COLO668 (cell line): Measurements from ENCODE around the gene CDO1.

Experiments
- DNase-seq: peaks from one replicate; lab custom pipeline; 2025; ENCODE audit not compliant: unreplicated experiment; lab: John Stamatoyannopoulos, UW

CDO1 gene

GRCh38 chr5:115816226-115817081, at the start of gene CDO1:
Gene CDO1 (minus strand): TSS chr5:115816659. CDS start chr5:115816397, 262 bp downstream.
- no peak for DNase-seq

DNA sequence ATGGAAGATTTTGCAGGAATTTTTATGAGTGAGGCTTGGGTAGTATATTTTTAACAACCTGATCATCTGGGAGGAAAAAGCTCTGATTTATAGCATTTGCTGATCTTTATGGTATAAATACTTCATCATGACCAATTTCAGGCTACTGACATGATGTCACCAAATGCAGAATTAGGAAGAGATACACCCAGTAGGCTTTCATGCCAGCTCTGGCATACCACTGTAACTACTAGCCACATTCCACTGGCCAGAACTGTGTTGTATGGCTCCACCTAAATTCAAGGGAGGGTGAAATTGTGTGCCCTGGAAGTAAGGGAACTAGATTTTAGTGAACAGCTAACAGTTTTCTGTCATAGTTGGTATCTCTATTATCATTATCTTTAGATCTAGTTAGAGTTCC, 42.9 kb upstream of the CDO1 start:
- no peak for DNase-seq

DNA sequence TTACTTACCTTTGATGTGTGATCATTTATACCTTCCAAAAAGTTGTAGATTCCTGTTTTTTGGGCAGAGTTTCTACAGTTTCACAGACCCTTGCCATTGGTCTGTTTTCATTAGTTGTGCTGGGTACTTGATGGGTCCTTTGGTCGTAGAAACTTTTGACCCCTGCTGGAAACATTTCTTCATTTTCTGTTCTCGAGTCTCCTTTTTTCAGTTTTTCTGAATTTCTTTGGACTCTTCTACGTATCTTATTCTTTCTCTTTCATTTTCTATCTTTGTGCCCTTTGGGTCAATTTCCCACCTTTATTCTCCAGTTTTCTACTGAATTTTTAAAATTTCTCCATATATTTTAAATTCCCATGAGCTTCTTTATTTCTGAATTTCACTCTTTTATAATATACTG, 41.9 kb upstream of the CDO1 start:
- no peak for DNase-seq

DNA sequence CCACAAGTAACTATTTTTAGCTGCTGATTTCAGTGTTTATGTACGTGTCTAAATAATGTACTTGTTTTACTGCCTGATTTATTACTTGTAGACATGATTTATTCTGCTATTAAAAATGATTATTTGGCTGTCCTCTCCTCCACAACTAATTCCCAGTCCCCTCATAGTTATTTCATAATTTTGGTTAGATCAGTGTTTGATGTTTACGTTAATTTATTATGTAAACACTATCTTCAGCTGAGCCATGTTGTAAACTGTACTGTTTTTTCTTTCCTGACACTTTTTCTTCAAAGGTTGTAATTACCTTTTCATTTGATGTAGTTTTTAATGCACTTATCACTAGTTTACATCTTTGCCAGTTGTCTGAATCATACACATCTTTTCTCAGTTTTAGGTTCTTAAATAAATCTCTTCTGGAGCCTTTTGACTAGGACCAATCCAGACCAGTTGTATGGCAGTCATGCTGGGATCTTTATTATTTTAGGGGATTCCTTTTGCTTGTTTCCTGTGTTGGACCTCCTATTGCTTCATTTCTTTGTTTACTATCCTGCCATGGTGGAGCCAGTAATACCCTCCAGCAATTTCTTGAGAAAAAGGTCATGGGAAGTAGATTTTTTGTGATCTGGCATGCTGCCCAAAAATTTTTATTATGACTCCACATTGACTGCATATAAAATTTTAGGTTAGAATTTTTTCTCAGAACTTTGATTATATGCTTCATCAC, 41.3 kb upstream of the CDO1 start:
- DNase-seq = no peak

DNA sequence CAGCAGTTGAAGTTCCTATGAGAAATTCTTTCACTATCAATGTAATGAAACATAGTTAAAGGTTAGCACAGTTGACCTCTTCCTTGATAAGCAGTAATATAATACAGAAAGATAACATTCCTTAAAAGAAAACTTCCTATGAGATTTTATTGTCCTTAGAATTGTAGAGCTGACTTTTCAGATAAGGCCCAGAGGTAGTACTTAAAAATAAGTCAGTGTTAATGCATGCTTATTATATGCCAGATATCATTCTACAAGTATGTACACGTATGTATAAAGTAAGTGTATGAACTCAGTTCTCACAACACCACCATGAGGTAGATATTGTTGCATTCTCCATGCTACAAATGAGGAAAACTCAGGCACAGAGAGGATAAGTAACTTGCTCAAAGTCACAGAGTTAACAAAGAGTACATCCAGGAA, 40.6 kb upstream of the CDO1 start:
- DNase-seq = no peak

DNA sequence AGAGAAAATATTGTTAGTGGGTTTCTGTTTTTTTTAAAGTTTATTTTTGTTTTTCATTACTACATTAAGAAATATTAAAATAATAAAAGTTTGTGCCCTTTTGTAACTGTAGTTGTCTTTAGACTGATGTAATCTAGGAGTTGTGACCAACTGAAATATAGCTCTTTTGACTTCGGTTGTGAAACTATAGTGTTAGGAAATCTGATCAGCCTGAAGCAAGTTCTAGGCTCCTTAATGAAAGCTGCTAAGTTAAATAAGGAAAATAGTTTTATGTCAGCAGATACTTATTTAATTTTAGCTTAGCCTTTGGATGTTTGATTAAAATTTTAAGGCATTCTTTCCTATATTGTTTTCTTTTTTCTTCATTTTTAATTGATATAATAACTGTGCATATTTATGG, 39.5 kb upstream of the CDO1 start:
- no peak for DNase-seq

DNA sequence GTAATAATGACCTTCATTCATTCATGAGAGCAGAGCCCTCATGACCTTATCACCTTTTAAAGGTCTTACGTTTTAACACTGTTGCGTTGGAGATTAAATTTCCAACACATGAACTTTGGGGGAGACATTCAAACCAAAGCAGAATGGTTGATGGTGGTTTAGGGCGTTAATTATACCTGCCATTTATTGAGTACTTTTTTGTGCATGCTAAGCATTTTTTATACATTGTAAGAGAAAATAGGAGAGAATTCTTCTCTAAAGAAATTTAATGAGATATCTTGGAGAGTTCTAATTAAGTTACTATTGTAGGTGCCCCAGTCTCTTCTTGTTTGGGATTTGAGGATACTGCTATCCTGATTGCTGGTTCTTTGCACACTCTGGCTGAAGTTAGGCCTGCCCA, 37.7 kb upstream of the CDO1 start:
- DNase-seq = no peak

GRCh38 chr5:115850744-115851416, 34.4 kb upstream of the CDO1 start:
- no peak for DNase-seq

DNA sequence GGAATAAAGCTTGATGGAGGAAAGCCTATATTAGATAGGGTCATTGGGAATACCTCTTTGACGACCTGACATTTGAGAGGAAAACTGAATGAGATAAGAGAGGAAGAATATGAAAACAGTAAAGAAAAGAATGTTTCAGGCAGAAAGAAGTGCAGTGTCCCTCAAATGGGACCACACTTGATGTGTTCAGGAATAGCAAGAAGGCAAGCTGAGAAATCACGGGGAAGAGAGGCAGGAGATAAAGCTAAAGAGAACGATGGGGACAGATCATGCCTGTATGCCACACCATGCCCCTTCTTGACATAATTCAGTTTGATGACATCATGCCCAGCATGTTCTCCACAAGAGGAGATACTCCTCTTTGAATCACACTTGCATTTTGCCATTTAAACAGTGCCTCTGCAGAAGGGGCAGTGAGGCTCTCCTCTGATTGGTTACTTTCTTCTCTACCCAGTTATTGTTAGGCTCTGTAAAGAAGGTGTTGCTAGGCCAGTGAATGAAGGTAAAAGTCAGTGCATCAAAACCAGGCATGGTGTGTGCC, 32.9 kb upstream of the CDO1 start:
- DNase-seq = no peak

GRCh38 chr5:115847290-115847689, 30.8 kb upstream of the CDO1 start:
- no peak for DNase-seq

- DNase-seq = no peak
Observed at GRCh38 chr5:115844321-115844817, 27.9 kb upstream of the CDO1 start.

- DNase-seq = no peak
Observed at GRCh38 chr5:115843444-115844130, 27.1 kb upstream of the CDO1 start.

- no peak for DNase-seq
Observed at GRCh38 chr5:115842952-115843351, 26.5 kb upstream of the CDO1 start.

DNA sequence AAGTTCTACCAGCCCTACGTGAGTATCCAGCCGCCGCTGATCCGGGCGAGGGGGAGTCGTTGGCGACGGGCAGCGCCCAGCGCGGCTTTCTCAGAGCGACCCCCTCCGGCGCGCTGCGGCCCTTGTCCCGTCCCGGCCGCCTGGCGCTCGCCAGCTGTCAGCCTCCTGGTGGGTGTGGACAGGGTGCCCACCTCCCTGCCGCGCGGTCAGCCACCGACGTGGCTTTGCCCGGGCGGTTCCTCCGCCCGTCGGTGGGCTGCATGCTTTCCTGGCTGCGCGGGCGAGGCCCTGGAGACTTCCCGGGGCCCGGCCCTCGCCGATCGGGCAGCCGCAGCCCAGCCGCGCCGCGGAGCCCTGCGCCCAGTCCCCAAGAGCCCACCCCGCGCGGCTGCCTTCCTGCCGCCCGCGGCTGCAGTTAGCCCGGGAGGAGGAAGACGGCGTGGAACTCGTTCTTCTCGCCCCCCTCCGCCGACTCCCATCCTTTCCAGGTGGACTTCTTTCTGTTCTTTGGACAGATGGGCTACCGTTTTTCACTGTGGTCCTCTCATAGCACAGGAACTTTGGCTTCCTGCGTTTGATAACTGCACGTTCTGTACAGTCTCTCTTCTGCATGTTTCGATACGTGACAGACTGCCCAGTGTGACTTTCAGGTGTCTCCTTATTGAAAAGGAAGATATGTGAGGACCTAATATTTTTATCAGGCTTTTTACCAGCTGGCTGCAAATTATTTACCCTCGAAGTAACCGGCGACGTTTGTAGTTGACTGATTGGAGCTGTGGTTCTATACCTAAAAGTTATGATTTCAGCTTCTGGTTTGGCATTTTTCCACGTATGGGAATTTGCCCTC, 25.9 kb upstream of the CDO1 start:
- peak; percentile 79 for DNase-seq

GRCh38 chr5:115841382-115842088, 25.1 kb upstream of the CDO1 start, which contains the start of the genes AP3S1 and ATG12:
Gene AP3S1 (plus strand): TSS chr5:115841935. CDS start chr5:115842038, 103 bp downstream.
Gene ATG12 (minus strand): TSS chr5:115841565. CDS start chr5:115841552, 13 bp downstream.
- DNase-seq = peak; percentile 87

- DNase-seq = no peak
Observed at GRCh38 chr5:115840873-115841272, 24.4 kb upstream of the CDO1 start.

DNA sequence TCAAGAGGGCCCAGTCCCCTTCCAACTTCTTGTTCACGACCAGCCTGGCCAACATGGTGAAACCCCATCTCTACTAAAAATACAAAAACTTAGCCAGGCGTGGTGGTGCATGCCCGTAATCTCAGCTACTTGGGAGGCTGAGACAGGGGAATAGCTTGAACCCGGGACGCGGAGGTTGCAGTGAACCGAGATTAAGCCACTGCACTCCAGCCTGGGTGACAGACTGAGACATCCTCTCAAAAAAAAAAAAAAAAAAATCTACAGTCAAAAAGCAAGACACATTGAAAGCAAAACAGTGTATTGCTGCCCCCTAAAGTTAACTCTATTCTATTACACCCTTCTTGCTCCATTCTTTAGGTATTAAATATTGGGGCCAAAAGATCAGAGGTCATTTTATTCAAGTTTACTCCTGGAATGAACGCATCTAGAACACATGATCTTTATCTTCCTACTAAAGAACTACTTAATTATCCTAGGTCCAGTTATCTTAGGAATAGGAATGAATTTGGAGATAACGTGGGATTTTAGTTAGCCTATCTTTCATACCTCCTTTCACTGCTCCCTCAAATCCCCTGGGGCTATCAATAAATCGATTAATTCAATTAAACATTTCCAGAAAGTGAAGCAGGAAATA, 22.5 kb upstream of the CDO1 start:
- no peak for DNase-seq

- DNase-seq = no peak
Observed at GRCh38 chr5:115835481-115835880, 19.0 kb upstream of the CDO1 start.
